Liver (tissue), 9 donors: ENCODE measurements around the gene SH3RF3. TPM values are rescaled to one million over a fixed set of nuclear protein-coding genes. Genes with fewer than 3 reads are reported as not detected.

Experiments used
- DNase-seq: peaks from one replicate; pipeline ENCODE4 v3.0.0-alpha.2; 2017; ENCODE audit warnings: low spot score
- H3K27ac ChIP-seq, 2 donors: one replicate each; pipeline ENCODE4 v1.7.0; 2013; ENCODE audit warnings: inconsistent platforms in 2 of 2, low read length in 2 of 2, control low read depth in 1 of 2, low read depth in 1 of 2, mild to moderate bottlenecking in 1 of 2
- H3K27me3 ChIP-seq, 4 donors: one replicate each; pipeline versions ENCODE4 v1.6.1 to v1.7.0; 2013; ENCODE audit warnings: low read length in 3 of 4, inconsistent platforms in 1 of 4, mild to moderate bottlenecking in 1 of 4, moderate library complexity in 1 of 4; ENCODE audit not compliant: control insufficient read depth in 4 of 4, insufficient read depth in 4 of 4
- H3K36me3 ChIP-seq, 4 donors: one replicate each; pipeline versions ENCODE4 v1.6.1 to v1.7.0; 2013; ENCODE audit warnings: low read length in 3 of 4, mild to moderate bottlenecking in 3 of 4, low read depth in 1 of 4, moderate library complexity in 1 of 4; ENCODE audit not compliant: control insufficient read depth in 4 of 4, insufficient read depth in 3 of 4
- H3K4me1 ChIP-seq, 4 donors: one replicate each; pipeline versions ENCODE4 v1.6.1 to v1.7.0; 2013; ENCODE audit warnings: low read length in 3 of 4, mild to moderate bottlenecking in 3 of 4, moderate library complexity in 1 of 4; ENCODE audit not compliant: control insufficient read depth in 4 of 4, insufficient read depth in 4 of 4
- H3K4me3 ChIP-seq, 3 donors: one replicate each; pipeline versions ENCODE4 v1.6.1 to v1.7.0; 2013; ENCODE audit warnings: low read length in 3 of 3, control low read depth in 1 of 3, low read depth in 1 of 3, mild to moderate bottlenecking in 1 of 3
- H3K9ac ChIP-seq, 2 donors: one replicate each; pipeline ENCODE4 v1.7.0; 2013; ENCODE audit warnings: low read length in 2 of 2, mild to moderate bottlenecking in 2 of 2, moderate library complexity in 2 of 2, control low read depth in 1 of 2, low read depth in 1 of 2
- H3K9me3 ChIP-seq, 4 donors: one replicate each; pipeline versions ENCODE4 v1.6.1 to v1.7.0; 2013; ENCODE audit warnings: low read length in 3 of 4; ENCODE audit not compliant: control insufficient read depth in 4 of 4
- EGR1 ChIP-seq, 2 donors: IDR thresholded peaks; 2 replicates each; pipeline ENCODE4 v1.6.1; 2016 to 2018; ENCODE audit warnings: antibody characterized with exemption in 2 of 2, low read depth in 2 of 2
- FOXA1 ChIP-seq: IDR thresholded peaks from 2 replicates; pipeline ENCODE4 v1.6.1; 2016; ENCODE audit warnings: antibody characterized with exemption
- FOXA2 ChIP-seq: IDR thresholded peaks from 2 replicates; pipeline ENCODE4 v1.6.1; 2016; ENCODE audit warnings: antibody characterized with exemption
- HNF4A ChIP-seq, 2 donors: conservative IDR thresholded peaks; 2 replicates each; pipeline ENCODE4 v1.6.1; 2016; ENCODE audit warnings: antibody characterized with exemption in 2 of 2, mild to moderate bottlenecking in 2 of 2
- HNF4G ChIP-seq: IDR thresholded peaks from 2 replicates; pipeline ENCODE4 v1.6.1; 2016; ENCODE audit warnings: antibody characterized with exemption
- NR2F2 ChIP-seq: IDR thresholded peaks from 2 replicates; pipeline ENCODE4 v1.6.1; 2016; ENCODE audit warnings: antibody characterized with exemption
- RAD21 ChIP-seq, 2 donors: IDR thresholded peaks; 2 replicates each; pipeline ENCODE4 v1.6.1; 2016; ENCODE audit warnings: antibody characterized with exemption in 2 of 2, mild to moderate bottlenecking in 2 of 2
- RXRA ChIP-seq, 2 donors: IDR thresholded peaks; 2 replicates each; pipeline ENCODE4 v1.6.1; 2017 to 2018; ENCODE audit warnings: antibody characterized with exemption in 2 of 2, mild to moderate bottlenecking in 1 of 2
- SP1 ChIP-seq: IDR thresholded peaks from 2 replicates; pipeline ENCODE4 v1.6.1; 2018; ENCODE audit warnings: antibody characterized with exemption, mild to moderate bottlenecking
- TAF1 ChIP-seq: conservative IDR thresholded peaks from 2 replicates; pipeline ENCODE4 v1.6.1; 2016; ENCODE audit warnings: antibody characterized with exemption, mild to moderate bottlenecking
- YY1 ChIP-seq: IDR thresholded peaks from 2 replicates; pipeline ENCODE4 v1.6.1; 2016; ENCODE audit warnings: antibody characterized with exemption, mild to moderate bottlenecking
- WGBS: extraction: QIAGEN DNeasy Blood & Tissue Kit; methylation state at CpG from one replicate; pipeline ENCODE4 v1.1.7; 2013; 5-methylcytosine and 5-hydroxymethylcytosine counted together
- polyA plus RNA-seq, 2 donors: library from polyadenylated mRNA; stranded (reverse) in 1 of 2; unstranded in 1 of 2; fragments of 200-250 nt in 1 of 2; fragments of >200 nt in 1 of 2; fragmentation: Nextera tagmentation in 1 of 2; extraction: Ambion mirVana in 1 of 2; gene quantifications; one replicate each; pipeline versions ENCODE4 v1.2.1 to v1.2.3, GENCODE V29; 2013 to 2015
- total RNA-seq, 2 donors: library from RNA; depleted of rRNA; stranded (reverse); fragments of >200 nt; gene quantifications; one replicate each; pipeline ENCODE4 v1.2.3, GENCODE V29; 2014
- TF ChIP-seq, protein P1 (sequence below): IDR thresholded peaks from 2 replicates; pipeline ENCODE4 v1.6.1; 2016; ENCODE audit warnings: antibody characterized with exemption
- TF ChIP-seq, protein P2 (sequence below): IDR thresholded peaks from 2 replicates; pipeline ENCODE4 v1.6.1; 2016; ENCODE audit warnings: antibody characterized with exemption
- TF ChIP-seq, protein P3 (sequence below): IDR thresholded peaks from 2 replicates; pipeline ENCODE4 v1.6.1; 2016; ENCODE audit warnings: antibody characterized with exemption, mild to moderate bottlenecking
- donor health status: healthy.
- donor health status: healthy.
- donor health status: healthy.
- donor health status: healthy.
- donor health status: healthy.

Gene SH3RF3
- total and polyA plus RNA-seq, 4 donors: 0.11 to 1.0 (median 0.54) TPM

DNA sequence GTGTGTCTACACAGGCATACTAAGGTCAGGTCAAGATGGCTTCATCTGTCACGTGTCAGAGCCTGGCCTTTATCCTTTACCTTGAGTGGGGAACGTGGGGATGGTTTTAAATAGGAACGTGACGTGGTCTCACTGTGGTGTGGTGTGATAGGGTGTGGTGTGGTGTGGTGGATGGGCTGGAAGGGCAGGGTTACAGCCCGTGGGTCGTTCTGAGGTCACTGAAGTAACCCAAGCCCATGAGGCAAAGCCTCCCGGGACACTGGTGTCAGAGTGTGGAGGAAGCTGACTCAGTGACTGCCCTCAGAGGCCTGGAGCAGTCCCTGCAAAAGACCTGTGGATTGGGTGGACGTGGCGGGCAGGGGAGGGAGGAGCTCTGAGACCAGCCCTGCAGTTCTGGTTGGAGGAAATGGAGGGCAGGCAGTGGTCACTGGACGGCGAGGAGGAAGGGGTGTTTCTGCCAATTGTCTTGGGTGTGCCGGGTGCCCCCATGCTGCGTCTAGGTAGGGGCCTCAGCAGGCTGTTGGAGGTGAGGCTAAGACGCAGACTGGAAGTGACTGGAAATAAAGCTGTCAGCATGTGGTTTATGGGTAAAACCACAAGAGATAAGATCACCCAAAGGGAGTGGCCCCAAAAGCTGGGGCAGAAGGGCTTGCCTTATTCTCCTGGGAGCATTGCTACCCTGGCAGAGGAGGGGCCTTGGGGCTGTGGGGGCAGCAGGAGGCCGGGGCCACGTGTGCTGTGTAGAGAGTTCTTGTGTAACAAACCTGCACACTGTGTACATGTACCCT, 84.8 kb downstream of the SH3RF3 start:
- TF ChIP-seq HNF4A (conservative IDR thresholded peaks at IDR 0.05) (no peak), YY1 (no peak), FOXA2 (no peak), EGR1 (IDR thresholded peaks at IDR 0.05; ENCODE audit: low read depth in 2 of 2) (no peak), FOXA1 (no peak), RXRA (IDR thresholded peaks at IDR 0.05) (no peak), NR2F2 (no peak), SP1 (no peak), HNF4G (no peak)
- TF ChIP-seq, protein P1, sequence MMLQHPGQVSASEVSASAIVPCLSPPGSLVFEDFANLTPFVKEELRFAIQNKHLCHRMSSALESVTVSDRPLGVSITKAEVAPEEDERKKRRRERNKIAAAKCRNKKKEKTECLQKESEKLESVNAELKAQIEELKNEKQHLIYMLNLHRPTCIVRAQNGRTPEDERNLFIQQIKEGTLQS: no peak
- TF ChIP-seq, protein P2, sequence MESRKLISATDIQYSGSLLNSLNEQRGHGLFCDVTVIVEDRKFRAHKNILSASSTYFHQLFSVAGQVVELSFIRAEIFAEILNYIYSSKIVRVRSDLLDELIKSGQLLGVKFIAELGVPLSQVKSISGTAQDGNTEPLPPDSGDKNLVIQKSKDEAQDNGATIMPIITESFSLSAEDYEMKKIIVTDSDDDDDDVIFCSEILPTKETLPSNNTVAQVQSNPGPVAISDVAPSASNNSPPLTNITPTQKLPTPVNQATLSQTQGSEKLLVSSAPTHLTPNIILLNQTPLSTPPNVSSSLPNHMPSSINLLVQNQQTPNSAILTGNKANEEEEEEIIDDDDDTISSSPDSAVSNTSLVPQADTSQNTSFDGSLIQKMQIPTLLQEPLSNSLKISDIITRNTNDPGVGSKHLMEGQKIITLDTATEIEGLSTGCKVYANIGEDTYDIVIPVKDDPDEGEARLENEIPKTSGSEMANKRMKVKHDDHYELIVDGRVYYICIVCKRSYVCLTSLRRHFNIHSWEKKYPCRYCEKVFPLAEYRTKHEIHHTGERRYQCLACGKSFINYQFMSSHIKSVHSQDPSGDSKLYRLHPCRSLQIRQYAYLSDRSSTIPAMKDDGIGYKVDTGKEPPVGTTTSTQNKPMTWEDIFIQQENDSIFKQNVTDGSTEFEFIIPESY: no peak
- H3K36me3 ChIP-seq: no peaks in the 10 kb centered on the region
- no peak overlapping the region for H3K27ac ChIP-seq
- no peaks in the 10 kb centered on the region for H3K9me3 ChIP-seq
- no peak overlapping the region for H3K4me3 ChIP-seq
- WGBS: 71% methylated on average over 16 of the region's 16 CpGs
- no peak overlapping the region for H3K9ac ChIP-seq
- DNase-seq: no peak
- H3K27me3 ChIP-seq: no peaks in the 10 kb centered on the region
- peaks cover 0 to 14% (median 9%) of the 10 kb centered on the region in 4 donors for H3K4me1 ChIP-seq

DNA sequence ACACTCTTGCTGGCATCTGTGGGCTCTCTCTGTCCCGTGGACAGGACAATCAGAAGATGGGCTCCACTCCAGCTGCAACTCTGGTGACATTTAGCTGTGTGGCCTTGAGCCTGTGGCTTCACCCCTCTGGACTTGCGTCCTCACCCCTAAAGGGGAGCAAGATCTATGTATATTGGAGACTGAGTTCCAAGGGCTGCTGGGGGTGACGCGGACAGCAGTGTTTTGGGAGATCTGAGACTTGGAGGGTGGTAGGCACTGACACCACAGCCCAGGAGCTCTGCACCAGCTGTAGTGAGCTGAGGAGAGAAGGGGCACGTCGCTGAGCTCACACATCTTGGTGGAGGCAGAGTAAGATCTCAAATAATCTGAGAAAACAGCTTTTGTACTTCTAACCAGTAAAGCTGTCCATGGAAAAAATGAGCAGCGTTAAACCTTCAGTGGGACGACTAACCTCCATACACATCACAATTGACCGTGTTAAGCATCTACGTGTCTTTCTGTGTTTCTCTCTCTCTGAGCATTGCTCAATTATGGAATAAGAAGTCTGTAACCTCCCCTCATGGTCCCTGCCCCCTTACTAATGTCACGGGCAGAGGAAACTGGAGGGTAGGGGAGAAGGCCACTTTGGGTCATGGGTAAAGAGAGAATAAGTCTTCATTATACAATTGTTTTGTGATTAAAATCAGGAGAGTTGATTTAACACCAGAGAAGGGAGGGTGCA, 85.8 kb downstream of the SH3RF3 start:
- H3K9ac ChIP-seq: no peak overlapping the region
- TF ChIP-seq HNF4A (conservative IDR thresholded peaks at IDR 0.05) (no peak), TAF1 (no peak), YY1 (no peak), EGR1 (IDR thresholded peaks at IDR 0.05; ENCODE audit: low read depth in 2 of 2) (no peak), SP1 (no peak), FOXA1 (no peak), RAD21 (IDR thresholded peaks at IDR 0.05) (no peak)
- TF ChIP-seq, protein P3, sequence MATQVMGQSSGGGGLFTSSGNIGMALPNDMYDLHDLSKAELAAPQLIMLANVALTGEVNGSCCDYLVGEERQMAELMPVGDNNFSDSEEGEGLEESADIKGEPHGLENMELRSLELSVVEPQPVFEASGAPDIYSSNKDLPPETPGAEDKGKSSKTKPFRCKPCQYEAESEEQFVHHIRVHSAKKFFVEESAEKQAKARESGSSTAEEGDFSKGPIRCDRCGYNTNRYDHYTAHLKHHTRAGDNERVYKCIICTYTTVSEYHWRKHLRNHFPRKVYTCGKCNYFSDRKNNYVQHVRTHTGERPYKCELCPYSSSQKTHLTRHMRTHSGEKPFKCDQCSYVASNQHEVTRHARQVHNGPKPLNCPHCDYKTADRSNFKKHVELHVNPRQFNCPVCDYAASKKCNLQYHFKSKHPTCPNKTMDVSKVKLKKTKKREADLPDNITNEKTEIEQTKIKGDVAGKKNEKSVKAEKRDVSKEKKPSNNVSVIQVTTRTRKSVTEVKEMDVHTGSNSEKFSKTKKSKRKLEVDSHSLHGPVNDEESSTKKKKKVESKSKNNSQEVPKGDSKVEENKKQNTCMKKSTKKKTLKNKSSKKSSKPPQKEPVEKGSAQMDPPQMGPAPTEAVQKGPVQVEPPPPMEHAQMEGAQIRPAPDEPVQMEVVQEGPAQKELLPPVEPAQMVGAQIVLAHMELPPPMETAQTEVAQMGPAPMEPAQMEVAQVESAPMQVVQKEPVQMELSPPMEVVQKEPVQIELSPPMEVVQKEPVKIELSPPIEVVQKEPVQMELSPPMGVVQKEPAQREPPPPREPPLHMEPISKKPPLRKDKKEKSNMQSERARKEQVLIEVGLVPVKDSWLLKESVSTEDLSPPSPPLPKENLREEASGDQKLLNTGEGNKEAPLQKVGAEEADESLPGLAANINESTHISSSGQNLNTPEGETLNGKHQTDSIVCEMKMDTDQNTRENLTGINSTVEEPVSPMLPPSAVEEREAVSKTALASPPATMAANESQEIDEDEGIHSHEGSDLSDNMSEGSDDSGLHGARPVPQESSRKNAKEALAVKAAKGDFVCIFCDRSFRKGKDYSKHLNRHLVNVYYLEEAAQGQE: no peak
- no peaks in the 10 kb centered on the region for H3K9me3 ChIP-seq
- no peak overlapping the region for H3K4me3 ChIP-seq
- WGBS: 89% methylated on average over 11 of the region's 11 CpGs
- no peak overlapping the region for H3K27ac ChIP-seq
- no peaks in the 10 kb centered on the region for H3K27me3 ChIP-seq
- DNase-seq: no peak
- H3K36me3 ChIP-seq: no peaks in the 10 kb centered on the region
- peaks cover 0 to 16% (median 12%) of the 10 kb centered on the region in 4 donors for H3K4me1 ChIP-seq
